ENCODE measurements around the gene CNDP1. TPM values are rescaled to one million over a fixed set of nuclear protein-coding genes. Genes with fewer than 3 reads are reported as not detected.
"Not testable (repeated sequence)": the region's sequence is repeated elsewhere in the genome, so short reads cannot be mapped to it uniquely, and the experiment has no call there.

Gene CNDP1
- total and polyA plus RNA-seq, 7 experiments from 2014 or later, result 0.12 to 0.34 (median 0.19) TPM; not detected in 4

DNA sequence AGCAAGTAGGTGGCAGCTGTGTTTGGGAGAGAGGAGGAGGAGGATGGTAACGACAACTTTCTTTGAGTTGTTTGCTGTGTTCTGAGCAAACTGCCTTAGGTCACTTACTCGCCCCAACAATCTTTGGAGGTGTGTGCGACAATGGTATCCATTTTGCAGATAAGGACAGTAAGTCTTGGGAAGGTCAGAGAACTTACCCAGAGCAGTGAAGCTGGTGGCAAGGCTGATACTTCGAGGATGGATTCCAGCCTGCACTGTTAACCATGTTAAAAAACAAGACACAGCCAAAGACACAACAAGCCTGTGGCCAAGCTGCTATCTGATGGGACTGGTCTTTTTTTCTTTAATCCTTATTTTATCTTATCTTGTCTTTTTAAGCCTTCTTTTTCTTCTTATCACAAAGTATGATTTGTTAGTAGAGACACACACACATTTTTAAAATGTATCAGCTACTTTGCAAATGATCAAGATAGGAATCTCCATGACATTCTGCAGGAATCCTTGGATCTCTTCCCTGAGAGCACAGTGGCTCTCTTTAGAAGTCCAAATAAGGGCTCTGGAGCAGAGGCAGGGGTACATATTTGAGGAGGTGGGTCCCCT, 27.9 kb downstream of the CNDP1 start:
- DNase-seq, result no peak
- CTCF ChIA-PET, result no interaction called here
- H3K9me3 Mint-ChIP-seq, result peaks cover 3 to 16% (median 10%) of the 10 kb centered on the region in 11 donors

GRCh38 chr18:74562775-74563174, 28.5 kb downstream of the CNDP1 start:
- Mint-ChIP-seq H3K9me3 (peaks cover 3 to 19% (median 11%) of the 10 kb centered on the region in 11 donors), H3K27ac (no peak overlapping the region), H3K4me3 (no peak overlapping the region), H3K36me3 (peaks cover 0 to 11% (median 4%) of the 10 kb centered on the region in 5 donors), H3K4me1 (no peaks in the 10 kb centered on the region), H3K27me3 (peaks cover 0 to 15% (median 8%) of the 10 kb centered on the region in 5 donors)
- intact Hi-C loops (cut with micrococcal nuclease), result no loop called here
- H3K27ac ChIP-seq (ENCODE audit: low read depth, low read length), result no peak overlapping the region
- peaks cover 0 to 3% (median 0%) of the 10 kb centered on the region in 3 experiments for H3K9me3 ChIP-seq (ENCODE audit: control insufficient read depth in 2 of 3, low read length in 3 of 3)
- H3K36me3 ChIP-seq (ENCODE audit: control insufficient read depth in 2 of 3, insufficient read depth in 3 of 3, low read length in 3 of 3), result no peaks in the 10 kb centered on the region
- ChIA-PET POLR2A (no interaction called here), CTCF (no interaction called here)
- no peaks in the 10 kb centered on the region for H3K27me3 ChIP-seq (ENCODE audit: control insufficient read depth in 2 of 2, insufficient read depth in 2 of 2, low read length in 2 of 2)
- DNase-seq (no peak), ATAC-seq (peak; percentile 22)
- no peak overlapping the region for H3K4me3 ChIP-seq (ENCODE audit: low read length)
- no peaks in the 10 kb centered on the region for H3K4me1 ChIP-seq (ENCODE audit: control insufficient read depth in 2 of 2, insufficient read depth in 2 of 2, low read length in 2 of 2)

More for the DNA sequence above, 27.9 kb downstream of the CNDP1 start:
- intact Hi-C loops (cut with micrococcal nuclease), result no loop called here
- POLR2A ChIA-PET, result no interaction called here
- peaks cover 0 to 12% (median 9%) of the 10 kb centered on the region in 5 donors for H3K27me3 Mint-ChIP-seq
- Histone ChIP-seq H3K36me3 (ENCODE audit: control insufficient read depth in 2 of 3, insufficient read depth in 3 of 3, low read length in 3 of 3) (no peaks in the 10 kb centered on the region), H3K27ac (ENCODE audit: low read depth, low read length) (no peak overlapping the region), H3K9me3 (ENCODE audit: control insufficient read depth in 2 of 3, low read length in 3 of 3) (peaks cover 0 to 3% (median 0%) of the 10 kb centered on the region in 3 experiments), H3K4me1 (ENCODE audit: control insufficient read depth in 2 of 2, insufficient read depth in 2 of 2, low read length in 2 of 2) (no peaks in the 10 kb centered on the region), H3K4me3 (ENCODE audit: low read length) (no peak overlapping the region), H3K27me3 (ENCODE audit: control insufficient read depth in 2 of 2, insufficient read depth in 2 of 2, low read length in 2 of 2) (no peaks in the 10 kb centered on the region)
- H3K27ac Mint-ChIP-seq, result peak overlapping the region in 1 of 9 donors; percentile 64
- no peak overlapping the region for H3K4me3 Mint-ChIP-seq
- no peak for ATAC-seq
- H3K36me3 Mint-ChIP-seq, result peaks cover 0 to 6% (median 3%) of the 10 kb centered on the region in 5 donors
- no peaks in the 10 kb centered on the region for H3K4me1 Mint-ChIP-seq

DNA sequence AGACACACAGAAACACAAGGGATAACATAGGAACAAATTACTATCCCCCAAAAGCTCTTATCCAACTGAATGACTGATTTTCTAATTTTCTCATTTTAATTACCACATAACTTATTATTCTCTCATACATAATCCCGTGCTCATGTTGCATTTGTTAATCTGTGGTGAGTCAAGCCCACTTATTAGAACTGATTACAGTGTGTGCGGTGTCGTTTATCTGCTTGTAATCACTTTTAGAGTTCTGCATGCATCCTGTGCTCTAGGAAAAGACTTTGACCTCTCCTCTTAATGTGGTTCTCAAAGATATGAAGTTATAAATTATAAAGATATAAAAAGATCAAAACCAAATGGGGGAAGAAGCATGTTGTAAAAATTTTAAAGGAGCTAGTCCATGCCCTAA, 29.7 kb downstream of the CNDP1 start:
- Histone ChIP-seq H3K27ac (ENCODE audit: low read depth, low read length) (no peak overlapping the region), H3K9me3 (ENCODE audit: control insufficient read depth in 2 of 3, low read length in 3 of 3) (peaks cover 0 to 3% (median 0%) of the 10 kb centered on the region in 3 experiments), H3K36me3 (ENCODE audit: control insufficient read depth in 2 of 3, insufficient read depth in 3 of 3, low read length in 3 of 3) (no peaks in the 10 kb centered on the region), H3K4me3 (ENCODE audit: low read length) (no peak overlapping the region), H3K27me3 (ENCODE audit: control insufficient read depth in 2 of 2, insufficient read depth in 2 of 2, low read length in 2 of 2) (no peaks in the 10 kb centered on the region), H3K4me1 (ENCODE audit: control insufficient read depth in 2 of 2, insufficient read depth in 2 of 2, low read length in 2 of 2) (no peaks in the 10 kb centered on the region)
- intact Hi-C loops (cut with micrococcal nuclease), result no loop called here
- H3K4me3 Mint-ChIP-seq, result no peak overlapping the region
- peaks cover 3 to 22% (median 11%) of the 10 kb centered on the region in 11 donors for H3K9me3 Mint-ChIP-seq
- no peaks in the 10 kb centered on the region for H3K4me1 Mint-ChIP-seq
- peaks cover 10 to 27% (median 14%) of the 10 kb centered on the region in 5 donors for H3K27me3 Mint-ChIP-seq
- DNase-seq (no peak), ATAC-seq (no peak)
- H3K36me3 Mint-ChIP-seq, result peaks cover 0 to 11% (median 4%) of the 10 kb centered on the region in 5 donors
- no peak overlapping the region for H3K27ac Mint-ChIP-seq
- CTCF ChIA-PET, result interaction anchor here (1.7 kb wide), 1 partner anchor 12 kb away, joined by 7 read pairs; no protein-coding TSS in a partner anchor
- POLR2A ChIA-PET, result no interaction called here

GRCh38 chr18:74565164-74565563, 30.9 kb downstream of the CNDP1 start:
- H3K9me3 ChIP-seq (ENCODE audit: control insufficient read depth in 2 of 3, low read length in 3 of 3); ATAC-seq; H3K36me3 ChIP-seq (ENCODE audit: control insufficient read depth in 2 of 3, insufficient read depth in 3 of 3, low read length in 3 of 3); H3K27me3 ChIP-seq (ENCODE audit: control insufficient read depth in 2 of 2, insufficient read depth in 2 of 2, low read length in 2 of 2); H3K4me3 Mint-ChIP-seq; POLR2A ChIA-PET; DNase-seq; intact Hi-C loops (cut with micrococcal nuclease); H3K27ac Mint-ChIP-seq; H3K4me3 ChIP-seq (ENCODE audit: low read length); H3K27ac ChIP-seq (ENCODE audit: low read depth, low read length); H3K4me1 ChIP-seq (ENCODE audit: control insufficient read depth in 2 of 2, insufficient read depth in 2 of 2, low read length in 2 of 2); H3K4me1 Mint-ChIP-seq: not testable (repeated sequence)
- CTCF ChIA-PET, result interaction anchor here (1.7 kb wide), 1 partner anchor 13 kb away, joined by 7 read pairs; no protein-coding TSS in a partner anchor
- H3K27me3 Mint-ChIP-seq, result peaks cover 16 to 32% (median 18%) of the 10 kb centered on the region in 5 donors
- H3K9me3 Mint-ChIP-seq, result peaks cover 3 to 23% (median 11%) of the 10 kb centered on the region in 11 donors
- H3K36me3 Mint-ChIP-seq, result peaks cover 0 to 11% (median 4%) of the 10 kb centered on the region in 5 donors

DNA sequence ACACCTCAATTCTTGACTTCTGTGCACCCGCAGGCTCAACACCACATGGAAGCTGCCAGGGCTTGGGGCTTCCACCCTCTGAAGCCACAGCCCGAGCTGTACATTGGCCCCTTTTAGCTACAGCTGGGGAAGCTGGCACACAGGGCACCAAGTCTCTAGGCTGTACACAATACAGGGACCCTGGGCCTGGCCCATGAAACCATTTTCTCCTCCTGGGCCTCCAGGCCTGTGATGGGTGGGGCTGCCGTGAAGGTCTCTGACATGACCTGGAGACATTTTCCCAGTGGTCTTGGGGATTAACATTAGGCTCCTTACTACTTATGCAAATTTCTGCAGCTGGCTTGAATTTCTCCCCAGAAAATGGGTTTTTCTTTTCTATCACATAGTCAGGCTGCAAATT, 31.7 kb downstream of the CNDP1 start:
- intact Hi-C loops (cut with micrococcal nuclease); H3K4me3 Mint-ChIP-seq; H3K4me1 Mint-ChIP-seq; H3K27me3 ChIP-seq (ENCODE audit: control insufficient read depth in 2 of 2, insufficient read depth in 2 of 2, low read length in 2 of 2); CTCF ChIA-PET; H3K27ac Mint-ChIP-seq; DNase-seq; H3K9me3 ChIP-seq (ENCODE audit: control insufficient read depth in 2 of 3, low read length in 3 of 3); H3K4me1 ChIP-seq (ENCODE audit: control insufficient read depth in 2 of 2, insufficient read depth in 2 of 2, low read length in 2 of 2); ATAC-seq; H3K36me3 ChIP-seq (ENCODE audit: control insufficient read depth in 2 of 3, insufficient read depth in 3 of 3, low read length in 3 of 3); H3K27ac ChIP-seq (ENCODE audit: low read depth, low read length); POLR2A ChIA-PET; H3K4me3 ChIP-seq (ENCODE audit: low read length): not testable (repeated sequence)
- Mint-ChIP-seq H3K9me3 (peaks cover 3 to 23% (median 11%) of the 10 kb centered on the region in 11 donors), H3K27me3 (peaks cover 16 to 32% (median 18%) of the 10 kb centered on the region in 5 donors), H3K36me3 (peaks cover 0 to 11% (median 4%) of the 10 kb centered on the region in 5 donors)

DNA sequence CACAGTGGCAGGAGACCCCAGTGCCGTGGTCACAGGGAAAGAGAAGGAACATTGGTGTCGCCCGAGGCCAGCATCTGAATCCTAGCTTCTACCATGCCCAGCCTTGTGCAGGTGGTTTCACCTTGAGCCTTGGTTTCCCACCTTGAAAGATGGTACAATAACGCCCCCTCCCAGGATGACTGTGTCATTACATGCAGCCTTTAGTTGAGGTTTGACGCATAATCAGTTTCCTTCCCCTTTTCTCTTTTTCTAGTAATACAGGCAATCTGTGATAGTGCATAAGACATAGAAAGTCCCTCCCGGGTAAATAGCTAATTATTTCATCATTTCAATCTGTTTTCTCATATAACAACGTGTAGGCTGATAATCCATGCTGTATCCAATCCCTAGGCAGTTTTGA, 33.5 kb downstream of the CNDP1 start:
- H3K27ac Mint-ChIP-seq, result no peak overlapping the region
- peaks cover 16 to 33% (median 18%) of the 10 kb centered on the region in 5 donors for H3K27me3 Mint-ChIP-seq
- H3K4me3 Mint-ChIP-seq, result no peak overlapping the region
- no peak overlapping the region for H3K4me3 ChIP-seq (ENCODE audit: low read length)
- no peak overlapping the region for H3K27ac ChIP-seq (ENCODE audit: low read depth, low read length)
- H3K9me3 Mint-ChIP-seq, result peaks cover 3 to 23% (median 11%) of the 10 kb centered on the region in 11 donors
- peaks cover 0 to 11% (median 4%) of the 10 kb centered on the region in 5 donors for H3K36me3 Mint-ChIP-seq
- POLR2A ChIA-PET, result interaction anchor here (0.6 kb wide), 1 partner anchor 13 kb away, joined by 3 read pairs; no protein-coding TSS in a partner anchor
- ATAC-seq (peak; percentile 82), DNase-seq (no peak)
- H3K36me3 ChIP-seq (ENCODE audit: control insufficient read depth in 2 of 3, insufficient read depth in 3 of 3, low read length in 3 of 3), result no peaks in the 10 kb centered on the region
- peaks cover 0 to 3% (median 0%) of the 10 kb centered on the region in 3 experiments for H3K9me3 ChIP-seq (ENCODE audit: control insufficient read depth in 2 of 3, low read length in 3 of 3)
- CTCF ChIA-PET, result no interaction called here
- H3K27me3 ChIP-seq (ENCODE audit: control insufficient read depth in 2 of 2, insufficient read depth in 2 of 2, low read length in 2 of 2), result no peaks in the 10 kb centered on the region
- no peaks in the 10 kb centered on the region for H3K4me1 ChIP-seq (ENCODE audit: control insufficient read depth in 2 of 2, insufficient read depth in 2 of 2, low read length in 2 of 2)
- intact Hi-C loops (cut with micrococcal nuclease), result no loop called here
- no peaks in the 10 kb centered on the region for H3K4me1 Mint-ChIP-seq

GRCh38 chr18:74569401-74569800, 35.1 kb downstream of the CNDP1 start:
- no peak overlapping the region for H3K4me3 Mint-ChIP-seq
- no peak overlapping the region for H3K27ac ChIP-seq (ENCODE audit: low read depth, low read length)
- ChIA-PET POLR2A (no interaction called here), CTCF (no interaction called here)
- no peak overlapping the region for H3K27ac Mint-ChIP-seq
- no peak overlapping the region for H3K4me3 ChIP-seq (ENCODE audit: low read length)
- H3K9me3 Mint-ChIP-seq, result peaks cover 3 to 23% (median 12%) of the 10 kb centered on the region in 11 donors
- H3K36me3 ChIP-seq (ENCODE audit: control insufficient read depth in 2 of 3, insufficient read depth in 3 of 3, low read length in 3 of 3), result no peaks in the 10 kb centered on the region
- no peaks in the 10 kb centered on the region for H3K4me1 ChIP-seq (ENCODE audit: control insufficient read depth in 2 of 2, insufficient read depth in 2 of 2, low read length in 2 of 2)
- peaks cover 11 to 34% (median 22%) of the 10 kb centered on the region in 5 donors for H3K27me3 Mint-ChIP-seq
- peaks cover 0 to 11% (median 4%) of the 10 kb centered on the region in 5 donors for H3K36me3 Mint-ChIP-seq
- H3K27me3 ChIP-seq (ENCODE audit: control insufficient read depth in 2 of 2, insufficient read depth in 2 of 2, low read length in 2 of 2), result no peaks in the 10 kb centered on the region
- peaks cover 0 to 3% (median 0%) of the 10 kb centered on the region in 3 experiments for H3K9me3 ChIP-seq (ENCODE audit: control insufficient read depth in 2 of 3, low read length in 3 of 3)
- DNase-seq, result no peak
- H3K4me1 Mint-ChIP-seq, result no peaks in the 10 kb centered on the region
- ATAC-seq, result no peak
- intact Hi-C loops (cut with micrococcal nuclease), result no loop called here

Data from naive thymus-derived CD4-positive, alpha-beta T cell (primary cell).